Measurements from ENCODE around the gene CLEC1B.
"Not testable (repeated sequence)": the region's sequence is repeated elsewhere in the genome, so short reads cannot be mapped to it uniquely, and the experiment has no call there.

DNA sequence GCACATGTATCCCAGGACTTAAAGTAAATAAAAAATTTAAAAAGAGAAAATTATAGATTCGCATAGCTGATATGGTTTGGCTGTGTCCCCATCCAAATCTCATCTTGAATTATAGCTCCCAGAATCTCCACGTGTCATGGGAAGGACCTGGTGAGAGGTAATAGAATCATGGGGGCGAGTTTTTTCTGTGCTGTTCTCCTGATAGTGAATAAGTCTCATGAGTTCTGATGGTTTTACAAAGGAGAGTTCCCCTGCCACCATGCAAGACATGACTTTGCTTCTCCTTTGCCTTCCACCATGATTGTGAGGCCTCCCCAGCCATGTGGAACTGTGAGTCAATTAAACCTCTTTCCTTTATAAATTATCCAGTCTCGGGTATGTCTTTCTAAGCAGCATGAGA is 27.7 kb upstream of the CLEC1B start:
- TF ChIP-seq POLR2A (IDR thresholded peaks at IDR 0.05): not testable (repeated sequence)
- TF ChIP-seq, protein P1, sequence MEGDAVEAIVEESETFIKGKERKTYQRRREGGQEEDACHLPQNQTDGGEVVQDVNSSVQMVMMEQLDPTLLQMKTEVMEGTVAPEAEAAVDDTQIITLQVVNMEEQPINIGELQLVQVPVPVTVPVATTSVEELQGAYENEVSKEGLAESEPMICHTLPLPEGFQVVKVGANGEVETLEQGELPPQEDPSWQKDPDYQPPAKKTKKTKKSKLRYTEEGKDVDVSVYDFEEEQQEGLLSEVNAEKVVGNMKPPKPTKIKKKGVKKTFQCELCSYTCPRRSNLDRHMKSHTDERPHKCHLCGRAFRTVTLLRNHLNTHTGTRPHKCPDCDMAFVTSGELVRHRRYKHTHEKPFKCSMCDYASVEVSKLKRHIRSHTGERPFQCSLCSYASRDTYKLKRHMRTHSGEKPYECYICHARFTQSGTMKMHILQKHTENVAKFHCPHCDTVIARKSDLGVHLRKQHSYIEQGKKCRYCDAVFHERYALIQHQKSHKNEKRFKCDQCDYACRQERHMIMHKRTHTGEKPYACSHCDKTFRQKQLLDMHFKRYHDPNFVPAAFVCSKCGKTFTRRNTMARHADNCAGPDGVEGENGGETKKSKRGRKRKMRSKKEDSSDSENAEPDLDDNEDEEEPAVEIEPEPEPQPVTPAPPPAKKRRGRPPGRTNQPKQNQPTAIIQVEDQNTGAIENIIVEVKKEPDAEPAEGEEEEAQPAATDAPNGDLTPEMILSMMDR (IDR thresholded peaks at IDR 0.05): not testable (repeated sequence)
